BLaER1 treated with 17β-estradiol and CSF1 and Interleukin-3, amounts not matched to agents 10 nM and 100 nM (cell line): ENCODE results near the gene ZNF579.

Source experiments
- H3K27ac ChIP-seq, 11 experiments: shearing (Covaris generic); formaldehyde crosslinking; 2 replicates each; pipeline ENCODE4 v1.8.1; 2022
- H3K27me3 ChIP-seq, 11 experiments: shearing (Covaris generic); formaldehyde crosslinking; 2 replicates each; pipeline ENCODE4 v1.8.1; 2022
- H3K36me3 ChIP-seq, 11 experiments: shearing (Covaris generic); formaldehyde crosslinking; 2 replicates each; pipeline ENCODE4 v1.8.1; 2022
- H3K4me1 ChIP-seq, 10 experiments: shearing (Covaris generic); formaldehyde crosslinking; 2 replicates each; pipeline ENCODE4 v1.8.1; 2022
- H3K4me2 ChIP-seq, 11 experiments: shearing (Covaris generic); formaldehyde crosslinking; 2 replicates each; pipeline ENCODE4 v1.8.1; 2022
- H3K4me3 ChIP-seq, 10 experiments: shearing (Covaris generic); formaldehyde crosslinking; 2 replicates each; pipeline ENCODE4 v1.8.1; 2022
- H3K9ac ChIP-seq, 11 experiments: shearing (Covaris generic); formaldehyde crosslinking; 2 replicates each; pipeline ENCODE4 v1.8.1; 2022
- H3K9me3 ChIP-seq, 11 experiments: shearing (Covaris generic); formaldehyde crosslinking; replicated peaks in 1 of 11; 2 replicates each; pipeline ENCODE4 v1.8.1; 2022
- H4K20me1 ChIP-seq, 11 experiments: shearing (Covaris generic); formaldehyde crosslinking; 2 replicates each; pipeline ENCODE4 v1.8.1; 2022
- Cebpa-rat ChIP-seq, 11 experiments: shearing (Covaris generic); IDR thresholded peaks; 2 replicates each; pipeline ENCODE4 v1.8.1; 2022

Gene ZNF579

GRCh38 chr19:55621205-55621672, 40.6 kb upstream of the ZNF579 start:
- Histone ChIP-seq H3K9me3 (no peaks in the 10 kb centered on the region), H3K27me3 (no peaks in the 10 kb centered on the region), H3K27ac (peak overlapping the region in 9 of 11 experiments; percentile 42 to 65 (median 54); a peak in 15 of 22 replicates), H3K4me2 (peak overlapping the region in 8 of 11 experiments; percentile 13 to 78 (median 62); a peak in 12 of 22 replicates), H3K36me3 (peaks cover 31 to 58% (median 38%) of the 10 kb centered on the region in 11 experiments), H4K20me1 (peaks cover 5 to 25% (median 13%) of the 10 kb centered on the region in 11 experiments; a peak in 13 of 22 replicates), H3K4me3 (no peak overlapping the region), H3K9ac (peak overlapping the region in 1 of 11 experiments; percentile 13; a peak in 1 of 22 replicates), H3K4me1 (peaks cover 26 to 40% (median 31%) of the 10 kb centered on the region in 10 experiments)
- no peak for TF ChIP-seq Cebpa-rat (IDR thresholded peaks at IDR 0.05)

- peaks cover 26 to 40% (median 31%) of the 10 kb centered on the region in 10 experiments for H3K4me1 ChIP-seq
- H3K9me3 ChIP-seq: no peaks in the 10 kb centered on the region
- peak overlapping the region in 4 of 11 experiments; percentile 5 to 29 (median 12); a peak in 4 of 22 replicates for H3K9ac ChIP-seq
- H3K36me3 ChIP-seq: peaks cover 37 to 65% (median 44%) of the 10 kb centered on the region in 11 experiments
- peak overlapping the region in 10 of 11 experiments; percentile 6 to 65 (median 54); a peak in 19 of 22 replicates for H3K27ac ChIP-seq
- no peak overlapping the region for H3K4me3 ChIP-seq
- H4K20me1 ChIP-seq: peaks cover 7 to 32% (median 15%) of the 10 kb centered on the region in 11 experiments; a peak in 14 of 22 replicates
- no peaks in the 10 kb centered on the region for H3K27me3 ChIP-seq
- peak in 5 of 11 experiments; percentile 38 to 72 (median 58); a peak in 7 of 22 replicates for TF ChIP-seq Cebpa-rat (IDR thresholded peaks at IDR 0.05)
- peak overlapping the region; percentile 37 to 78 (median 60); a peak in 20 of 22 replicates for H3K4me2 ChIP-seq
Observed at GRCh38 chr19:55620410-55621204, 40.0 kb upstream of the ZNF579 start.

GRCh38 chr19:55619286-55619685, 38.6 kb upstream of the ZNF579 start:
- Histone ChIP-seq H3K27ac (no peak overlapping the region), H3K4me3 (no peak overlapping the region), H3K36me3 (peaks cover 49 to 76% (median 56%) of the 10 kb centered on the region in 11 experiments), H3K4me2 (peak overlapping the region in 2 of 11 experiments; percentile 7 to 70; a peak in 1 of 22 replicates), H3K9me3 (no peaks in the 10 kb centered on the region), H4K20me1 (peaks cover 7 to 41% (median 20%) of the 10 kb centered on the region in 11 experiments; a peak in 14 of 22 replicates), H3K27me3 (no peaks in the 10 kb centered on the region), H3K9ac (no peak overlapping the region), H3K4me1 (peaks cover 18 to 34% (median 25%) of the 10 kb centered on the region in 10 experiments)
- no peak for TF ChIP-seq Cebpa-rat (IDR thresholded peaks at IDR 0.05)

- no peaks in the 10 kb centered on the region for H3K27me3 ChIP-seq
- H3K36me3 ChIP-seq: peaks cover 51 to 82% (median 61%) of the 10 kb centered on the region in 11 experiments
- H3K4me1 ChIP-seq: peaks cover 13 to 28% (median 20%) of the 10 kb centered on the region in 10 experiments
- H3K4me3 ChIP-seq: no peak overlapping the region
- no peak overlapping the region for H3K9ac ChIP-seq
- no peak overlapping the region for H3K4me2 ChIP-seq
- no peak overlapping the region for H3K27ac ChIP-seq
- TF ChIP-seq Cebpa-rat (IDR thresholded peaks at IDR 0.05): no peak
- peaks cover 4 to 39% (median 21%) of the 10 kb centered on the region in 11 experiments; a peak in 14 of 22 replicates for H4K20me1 ChIP-seq
- H3K9me3 ChIP-seq: no peaks in the 10 kb centered on the region
Observed at GRCh38 chr19:55618426-55618825, 37.8 kb upstream of the ZNF579 start.

- no peak overlapping the region for H3K4me2 ChIP-seq
- no peak overlapping the region for H3K9ac ChIP-seq
- H3K4me3 ChIP-seq: no peak overlapping the region
- TF ChIP-seq Cebpa-rat (IDR thresholded peaks at IDR 0.05): no peak
- peaks cover 52 to 88% (median 64%) of the 10 kb centered on the region in 11 experiments for H3K36me3 ChIP-seq
- peaks cover 9 to 29% (median 17%) of the 10 kb centered on the region in 10 experiments for H3K4me1 ChIP-seq
- H4K20me1 ChIP-seq: peaks cover 4 to 49% (median 30%) of the 10 kb centered on the region in 11 experiments; a peak in 19 of 22 replicates
- H3K27me3 ChIP-seq: no peaks in the 10 kb centered on the region
- H3K9me3 ChIP-seq: no peaks in the 10 kb centered on the region
- H3K27ac ChIP-seq: no peak overlapping the region
Observed at GRCh38 chr19:55617426-55617825, 36.8 kb upstream of the ZNF579 start.

GRCh38 chr19:55616395-55616875, 35.8 kb upstream of the ZNF579 start:
- no peak overlapping the region for H3K27ac ChIP-seq
- H3K4me3 ChIP-seq: no peak overlapping the region
- H3K9me3 ChIP-seq: no peaks in the 10 kb centered on the region
- H3K4me2 ChIP-seq: no peak overlapping the region
- peaks cover 11 to 38% (median 24%) of the 10 kb centered on the region in 10 experiments for H3K4me1 ChIP-seq
- peaks cover 13 to 59% (median 37%) of the 10 kb centered on the region in 11 experiments; a peak in 20 of 22 replicates for H4K20me1 ChIP-seq
- H3K27me3 ChIP-seq: no peaks in the 10 kb centered on the region
- peaks cover 46 to 89% (median 61%) of the 10 kb centered on the region in 11 experiments for H3K36me3 ChIP-seq
- no peak for TF ChIP-seq Cebpa-rat (IDR thresholded peaks at IDR 0.05)
- no peak overlapping the region for H3K9ac ChIP-seq

GRCh38 chr19:55615543-55616394, 35.1 kb upstream of the ZNF579 start:
- H3K9me3 ChIP-seq: no peaks in the 10 kb centered on the region
- H3K36me3 ChIP-seq: peaks cover 40 to 89% (median 58%) of the 10 kb centered on the region in 11 experiments

More at GRCh38 chr19:55615543-55616394, 35.1 kb upstream of the ZNF579 start:
- Histone ChIP-seq H4K20me1 (peaks cover 13 to 59% (median 44%) of the 10 kb centered on the region in 11 experiments; a peak in 20 of 22 replicates), H3K27me3 (no peaks in the 10 kb centered on the region), H3K9ac (no peak overlapping the region), H3K27ac (no peak overlapping the region), H3K4me2 (no peak overlapping the region), H3K4me3 (no peak overlapping the region), H3K4me1 (peaks cover 8 to 39% (median 20%) of the 10 kb centered on the region in 10 experiments)
- TF ChIP-seq Cebpa-rat (IDR thresholded peaks at IDR 0.05): no peak
